Mucosa of descending colon (tissue), 3 donors: ENCODE data around the gene TVP23C. TPM values are rescaled to one million over a fixed set of nuclear protein-coding genes. Genes with fewer than 3 reads are reported as not detected.
A peak's percentile ranks its signal among the peaks of the same experiment; 100 is the strongest.

Experiments used
- ATAC-seq: fragments of 200-7000 bp; cut with Tn5 transposase; one replicate; pipeline ENCODE4 v1.9.1; 2020; ENCODE audit warnings: mild to moderate bottlenecking, moderate library complexity
- DNase-seq, 3 donors: peaks; one replicate each; pipeline ENCODE4 v3.0.0-alpha.2; 2020
- H3K36me3 ChIP-seq: fragments of 200-600 bp; one replicate; pipeline ENCODE4 v1.8.0; 2021; ENCODE audit warnings: low read depth, mild to moderate bottlenecking
- H3K4me1 ChIP-seq: fragments of 200-600 bp; one replicate; pipeline ENCODE4 v1.8.0; 2021; ENCODE audit warnings: low read depth, mild to moderate bottlenecking
- H3K4me3 ChIP-seq: fragments of 200-600 bp; one replicate; pipeline ENCODE4 v1.8.0; 2021; ENCODE audit warnings: mild to moderate bottlenecking
- H3K9me3 ChIP-seq: fragments of 200-600 bp; one replicate; pipeline ENCODE4 v1.8.0; 2021; ENCODE audit warnings: mild to moderate bottlenecking
- intact Hi-C, 2 donors: fragments of 100-400 bp; cut with DNase I in 1 of 2; cut with micrococcal nuclease in 1 of 2; formaldehyde crosslinking; loops; one replicate each; pipeline versions ENCODE4 v1.11.0 to v1.11.1; 2022; cut with DNase I, micrococcal nuclease
- total RNA-seq, 3 donors: library from RNA; stranded (reverse); fragmentation: NEBNext Ultra II Directional in 2 of 3; extraction: Animal tissue kit (Norgen Biotek cat#: 25700) in 2 of 3; gene quantifications; one replicate each; pipeline versions ENCODE4 v1.2.1 to v1.2.4, GENCODE V29; 2021 to 2023
- TF ChIP-seq, protein P1 (sequence below): fragments of 200-600 bp; IDR thresholded peaks from one replicate; pipeline ENCODE4 v1.8.0; 2022; ENCODE audit warnings: antibody characterized with exemption, mild to moderate bottlenecking
- donor health status: DM: no; HTN: no; CAD: no; lungs with moderate emphysema.
- donor health status: DM: no; HTN: no; CAD: no.
- donor health status: DM: no; HTN: yes; CAD: no.

The TVP23C gene
- total RNA-seq, 3 donors from 2014 or later, result 9.7 to 25.0 (median 14.0) TPM

GRCh38 chr17:15470536-15470935 lies 92.7 kb downstream of the TVP23C start:
- Histone ChIP-seq H3K4me1 (peaks cover 25% of the 10 kb centered on the region), H3K36me3 (no peaks in the 10 kb centered on the region), H3K9me3 (no peaks in the 10 kb centered on the region), H3K4me3 (no peak overlapping the region)
- intact Hi-C loops, result no loop called here
- TF ChIP-seq, protein P1, sequence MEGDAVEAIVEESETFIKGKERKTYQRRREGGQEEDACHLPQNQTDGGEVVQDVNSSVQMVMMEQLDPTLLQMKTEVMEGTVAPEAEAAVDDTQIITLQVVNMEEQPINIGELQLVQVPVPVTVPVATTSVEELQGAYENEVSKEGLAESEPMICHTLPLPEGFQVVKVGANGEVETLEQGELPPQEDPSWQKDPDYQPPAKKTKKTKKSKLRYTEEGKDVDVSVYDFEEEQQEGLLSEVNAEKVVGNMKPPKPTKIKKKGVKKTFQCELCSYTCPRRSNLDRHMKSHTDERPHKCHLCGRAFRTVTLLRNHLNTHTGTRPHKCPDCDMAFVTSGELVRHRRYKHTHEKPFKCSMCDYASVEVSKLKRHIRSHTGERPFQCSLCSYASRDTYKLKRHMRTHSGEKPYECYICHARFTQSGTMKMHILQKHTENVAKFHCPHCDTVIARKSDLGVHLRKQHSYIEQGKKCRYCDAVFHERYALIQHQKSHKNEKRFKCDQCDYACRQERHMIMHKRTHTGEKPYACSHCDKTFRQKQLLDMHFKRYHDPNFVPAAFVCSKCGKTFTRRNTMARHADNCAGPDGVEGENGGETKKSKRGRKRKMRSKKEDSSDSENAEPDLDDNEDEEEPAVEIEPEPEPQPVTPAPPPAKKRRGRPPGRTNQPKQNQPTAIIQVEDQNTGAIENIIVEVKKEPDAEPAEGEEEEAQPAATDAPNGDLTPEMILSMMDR, result no peak
- ATAC-seq (peak; percentile 72), DNase-seq (no peak)

GRCh38 chr17:15469260-15469659 lies 94.0 kb downstream of the TVP23C start:
- Histone ChIP-seq H3K4me3 (no peak overlapping the region), H3K36me3 (no peaks in the 10 kb centered on the region), H3K9me3 (no peaks in the 10 kb centered on the region), H3K4me1 (peaks cover 25% of the 10 kb centered on the region)
- ATAC-seq (no peak), DNase-seq (no peak)
- intact Hi-C loops, result no loop called here
- TF ChIP-seq, protein P1, result no peak

DNA sequence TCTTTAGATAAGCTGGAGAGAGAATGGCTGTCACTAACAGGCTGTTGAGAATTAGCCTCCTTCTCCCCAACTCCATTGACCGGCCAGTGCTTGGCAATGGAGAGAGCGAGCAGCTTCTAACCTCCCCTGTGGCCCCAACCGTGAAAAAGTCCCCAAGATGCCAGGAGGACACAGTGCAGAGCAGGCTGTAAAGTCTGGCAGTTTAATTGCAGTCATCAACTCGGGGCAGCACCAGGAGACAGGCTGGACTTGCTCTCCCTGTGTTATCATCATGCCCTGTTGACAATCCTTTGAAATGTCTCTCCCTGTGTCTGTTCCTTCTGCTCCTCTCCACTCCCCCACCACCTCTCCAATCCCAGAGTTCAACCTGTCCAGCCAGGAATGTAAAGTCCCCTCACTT lies 95.2 kb downstream of the TVP23C start:
- Histone ChIP-seq H3K4me3 (no peak overlapping the region), H3K9me3 (no peaks in the 10 kb centered on the region), H3K4me1 (peaks cover 15% of the 10 kb centered on the region), H3K36me3 (no peaks in the 10 kb centered on the region)
- ATAC-seq, result peak; percentile 83
- DNase-seq, result peak in 2 of 3 donors; percentile 45 to 61
- TF ChIP-seq, protein P1, result no peak
- intact Hi-C loops, result no loop called here

- Histone ChIP-seq H3K9me3 (no peaks in the 10 kb centered on the region), H3K4me3 (no peak within 1 kb of the TSS), H3K36me3 (no peaks in the 10 kb centered on the region), H3K4me1 (peaks cover 12% of the 10 kb centered on the region)
- DNase-seq, result no peak
- intact Hi-C loops, result no loop called here
- TF ChIP-seq, protein P1, result no peak
- ATAC-seq, result no peak
These were observed 95.7 kb downstream of the TVP23C start, which contains the start of gene CDRT4 for GRCh38 chr17:15467592-15467991. CDRT4 (minus strand) TSS chr17:15467621; CDS start chr17:15440238, 27,383 bp downstream.

DNA sequence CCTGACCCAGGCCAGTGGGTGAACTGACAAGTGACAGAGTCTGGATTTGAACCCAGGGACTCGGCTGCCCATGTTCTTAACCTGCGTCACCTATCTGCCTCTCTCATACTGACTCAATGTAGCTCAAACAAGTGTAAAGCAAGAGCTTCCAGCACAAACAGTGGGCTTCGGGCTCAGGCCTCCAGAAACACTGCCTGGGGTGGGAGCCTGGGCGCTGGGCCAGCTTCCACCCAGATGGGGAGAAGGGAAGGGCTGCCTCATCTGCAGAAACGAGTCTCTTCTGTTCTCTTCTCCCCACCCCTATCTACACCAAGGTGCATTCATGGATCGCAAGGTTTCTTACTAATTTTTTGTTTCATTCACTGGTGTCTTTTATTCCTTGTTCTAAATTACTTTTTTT lies 97.2 kb downstream of the TVP23C start:
- H3K9me3 ChIP-seq, result no peaks in the 10 kb centered on the region
- TF ChIP-seq, protein P1, result no peak
- no peak for DNase-seq
- no peaks in the 10 kb centered on the region for H3K36me3 ChIP-seq
- intact Hi-C loops, result no loop called here
- no peak for ATAC-seq
- H3K4me1 ChIP-seq, result peaks cover 12% of the 10 kb centered on the region
- no peak overlapping the region for H3K4me3 ChIP-seq

DNA sequence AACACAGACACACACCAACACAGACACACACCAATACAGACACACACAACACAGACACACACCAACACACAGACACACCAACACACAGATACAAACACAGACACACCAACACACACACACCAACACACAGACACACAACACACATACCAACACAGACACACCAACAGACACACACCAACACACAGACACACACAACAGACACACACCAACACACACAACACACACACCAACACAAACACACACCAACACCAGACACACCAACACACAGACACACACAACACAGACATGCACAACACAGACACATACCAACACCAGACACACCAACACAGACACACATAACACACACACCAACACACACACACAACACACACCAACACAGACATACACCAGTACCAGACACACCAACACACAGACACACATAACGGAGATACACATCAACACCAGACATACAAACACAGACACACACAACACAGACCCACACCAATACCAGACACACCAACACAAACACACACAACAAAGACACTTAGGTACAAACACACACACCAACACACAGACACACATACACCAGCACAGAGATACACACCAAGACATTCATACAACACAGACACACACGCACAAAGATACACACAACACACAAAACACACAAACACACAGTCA lies 98.1 kb downstream of the TVP23C start:
- no peaks in the 10 kb centered on the region for H3K9me3 ChIP-seq
- H3K4me3 ChIP-seq, result no peak overlapping the region
- TF ChIP-seq, protein P1, result no peak
- intact Hi-C loops, result no loop called here
- DNase-seq (no peak), ATAC-seq (no peak)
- H3K36me3 ChIP-seq, result no peaks in the 10 kb centered on the region
- H3K4me1 ChIP-seq, result peaks cover 12% of the 10 kb centered on the region
